Vagina (tissue), 2 donors: Measurements from ENCODE around the gene THY1. TPM values are rescaled to one million over a fixed set of nuclear protein-coding genes. Genes with fewer than 3 reads are reported as not detected.

Experiments
- DNase-seq, 2 donors: peaks; one replicate each; pipeline ENCODE4 v3.0.0-alpha.2; 2017; ENCODE audit errors: extremely low spot score in 2 of 2
- H3K27ac ChIP-seq: fragments of 200-600 bp; sonication (generic); one replicate; pipeline ENCODE4 v1.5.1; 2019
- H3K27me3 ChIP-seq: fragments of 200-600 bp; sonication (generic); one replicate; pipeline ENCODE4 v1.5.1; 2019
- H3K36me3 ChIP-seq, 2 donors: fragments of 200-600 bp; sonication (generic); one replicate each; pipeline ENCODE4 v1.5.1; 2017 to 2019
- H3K4me1 ChIP-seq: fragments of 200-600 bp; sonication (generic); one replicate; pipeline ENCODE4 v1.5.1; 2019
- H3K4me3 ChIP-seq, 2 donors: fragments of 200-600 bp; sonication (generic); 1 replicate in 1 of 2; 2 replicates in 1 of 2; pipeline ENCODE4 v1.5.1; 2016 to 2019
- H3K9me3 ChIP-seq: fragments of 200-600 bp; sonication (generic); one replicate; pipeline ENCODE4 v1.5.1; 2019
- CTCF ChIP-seq, 3 experiments: fragments of 450-650 bp in 2 of 3; fragments of 200-600 bp in 1 of 3; sonication (generic) in 1 of 3; IDR thresholded peaks; one replicate each; pipeline ENCODE4 v1.5.1; 2017 to 2019; ENCODE audit warnings: antibody characterized with exemption in 3 of 3, mild to moderate bottlenecking in 2 of 3, moderate library complexity in 2 of 3
- POLR2A ChIP-seq, 2 donors: fragments of 450-650 bp; IDR thresholded peaks; one replicate each; pipeline ENCODE4 v1.6.1; 2017; ENCODE audit warnings: antibody characterized with exemption in 2 of 2, mild to moderate bottlenecking in 2 of 2, moderate library complexity in 2 of 2
- POLR2AphosphoS5 ChIP-seq, 2 donors: sonication (generic); formaldehyde crosslinking; IDR thresholded peaks; one replicate each; pipeline ENCODE4 v1.9.0; 2017; ENCODE audit warnings: antibody characterized with exemption in 2 of 2, mild to moderate bottlenecking in 2 of 2, low read depth in 1 of 2; ENCODE audit not compliant: insufficient read depth in 1 of 2
- intact Hi-C: fragments of 100-400 bp; cut with DNase I; formaldehyde crosslinking; loops from one replicate; pipeline ENCODE4 v1.15.1; 2023
- total RNA-seq: library from RNA; depleted of rRNA; stranded (reverse); fragments of >200 nt; gene quantifications from one replicate; pipeline ENCODE4 v1.2.3, GENCODE V29; 2016

Gene THY1
- total RNA-seq, 1 donor from 2014 or later = 48.9 TPM

DNA sequence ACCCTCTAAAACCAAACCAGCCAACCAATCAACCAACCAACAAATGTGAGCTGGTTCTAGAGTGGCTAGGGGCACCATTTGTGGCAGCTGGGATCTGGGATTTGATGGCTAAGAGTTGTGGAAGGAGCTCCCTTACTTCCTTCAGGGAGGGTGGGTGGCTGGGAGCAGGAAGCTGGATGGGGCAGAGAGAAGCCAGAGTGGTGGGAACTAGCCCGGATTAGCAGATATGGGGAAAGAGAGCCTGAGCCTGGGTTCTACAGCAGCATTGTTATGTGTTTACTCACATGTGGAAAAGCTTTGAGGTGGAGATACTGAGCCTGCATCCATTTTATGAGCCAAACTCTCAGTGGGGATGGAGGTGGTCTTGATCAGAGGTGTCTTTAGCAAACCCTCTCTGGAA, 30.9 kb upstream of the THY1 start:
- Histone ChIP-seq H3K4me1 (no peaks in the 10 kb centered on the region), H3K27me3 (no peaks in the 10 kb centered on the region), H3K9me3 (no peaks in the 10 kb centered on the region), H3K36me3 (no peaks in the 10 kb centered on the region), H3K4me3 (no peak overlapping the region), H3K27ac (no peak overlapping the region)
- no peak for TF ChIP-seq POLR2AphosphoS5 (IDR thresholded peaks at IDR 0.05; ENCODE audit: insufficient read depth in 1 of 2, low read depth in 1 of 2)
- no peak for DNase-seq
- intact Hi-C loops = no loop called here

- Histone ChIP-seq H3K36me3 (no peaks in the 10 kb centered on the region), H3K4me1 (no peaks in the 10 kb centered on the region), H3K4me3 (no peak overlapping the region), H3K9me3 (no peaks in the 10 kb centered on the region), H3K27ac (no peak overlapping the region), H3K27me3 (no peaks in the 10 kb centered on the region)
- intact Hi-C loops = no loop called here
- TF ChIP-seq CTCF (IDR thresholded peaks at IDR 0.05) = no peak
- TF ChIP-seq POLR2A (IDR thresholded peaks at IDR 0.05) = no peak
- no peak for TF ChIP-seq POLR2AphosphoS5 (IDR thresholded peaks at IDR 0.05; ENCODE audit: insufficient read depth in 1 of 2, low read depth in 1 of 2)
- no peak for DNase-seq
Measured at GRCh38 chr11:119450590-119451326, 27.8 kb upstream of the THY1 start.

- DNase-seq = no peak
- no peaks in the 10 kb centered on the region for H3K4me1 ChIP-seq
- intact Hi-C loops = no loop called here
- no peaks in the 10 kb centered on the region for H3K27me3 ChIP-seq
- TF ChIP-seq CTCF (IDR thresholded peaks at IDR 0.05) (no peak), POLR2A (IDR thresholded peaks at IDR 0.05) (no peak)
- H3K27ac ChIP-seq = no peak overlapping the region
- no peak overlapping the region for H3K4me3 ChIP-seq
- H3K9me3 ChIP-seq = no peaks in the 10 kb centered on the region
- no peaks in the 10 kb centered on the region for H3K36me3 ChIP-seq
Measured at GRCh38 chr11:119449498-119449897, 26.5 kb upstream of the THY1 start.

GRCh38 chr11:119448380-119448779, 25.4 kb upstream of the THY1 start:
- Histone ChIP-seq H3K27ac (no peak overlapping the region), H3K36me3 (no peaks in the 10 kb centered on the region), H3K4me1 (no peaks in the 10 kb centered on the region), H3K9me3 (no peaks in the 10 kb centered on the region), H3K27me3 (no peaks in the 10 kb centered on the region), H3K4me3 (no peak overlapping the region)
- DNase-seq = no peak
- TF ChIP-seq CTCF (IDR thresholded peaks at IDR 0.05) (no peak), POLR2AphosphoS5 (IDR thresholded peaks at IDR 0.05; ENCODE audit: insufficient read depth in 1 of 2, low read depth in 1 of 2) (no peak), POLR2A (IDR thresholded peaks at IDR 0.05) (no peak)
- intact Hi-C loops = no loop called here

GRCh38 chr11:119447664-119448242, 24.8 kb upstream of the THY1 start:
- Histone ChIP-seq H3K4me1 (no peaks in the 10 kb centered on the region), H3K9me3 (no peaks in the 10 kb centered on the region), H3K36me3 (no peaks in the 10 kb centered on the region), H3K27ac (no peak overlapping the region), H3K4me3 (no peak overlapping the region), H3K27me3 (no peaks in the 10 kb centered on the region)
- no peak for TF ChIP-seq CTCF (IDR thresholded peaks at IDR 0.05)
- no peak for TF ChIP-seq POLR2A (IDR thresholded peaks at IDR 0.05)
- no peak for TF ChIP-seq POLR2AphosphoS5 (IDR thresholded peaks at IDR 0.05; ENCODE audit: insufficient read depth in 1 of 2, low read depth in 1 of 2)
- DNase-seq = no peak
- intact Hi-C loops = no loop called here
